ENCODE results near the gene MBLAC1.

DNA sequence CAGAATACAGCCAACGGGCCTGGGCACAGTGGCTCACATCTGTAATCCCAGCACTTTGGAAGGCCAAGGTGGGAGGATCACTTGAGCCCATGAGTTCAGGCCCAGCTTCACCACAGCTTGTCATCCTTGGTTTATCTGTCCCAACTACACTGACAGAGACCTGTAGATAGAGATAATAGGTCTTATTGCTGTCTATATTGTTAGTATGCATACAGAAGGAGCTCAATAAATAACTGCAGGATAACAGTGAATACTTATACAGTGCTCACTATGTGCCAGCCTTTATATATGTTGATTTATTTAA is 6.1 kb upstream of the MBLAC1 start:
- TF ChIP-seq, protein P1, sequence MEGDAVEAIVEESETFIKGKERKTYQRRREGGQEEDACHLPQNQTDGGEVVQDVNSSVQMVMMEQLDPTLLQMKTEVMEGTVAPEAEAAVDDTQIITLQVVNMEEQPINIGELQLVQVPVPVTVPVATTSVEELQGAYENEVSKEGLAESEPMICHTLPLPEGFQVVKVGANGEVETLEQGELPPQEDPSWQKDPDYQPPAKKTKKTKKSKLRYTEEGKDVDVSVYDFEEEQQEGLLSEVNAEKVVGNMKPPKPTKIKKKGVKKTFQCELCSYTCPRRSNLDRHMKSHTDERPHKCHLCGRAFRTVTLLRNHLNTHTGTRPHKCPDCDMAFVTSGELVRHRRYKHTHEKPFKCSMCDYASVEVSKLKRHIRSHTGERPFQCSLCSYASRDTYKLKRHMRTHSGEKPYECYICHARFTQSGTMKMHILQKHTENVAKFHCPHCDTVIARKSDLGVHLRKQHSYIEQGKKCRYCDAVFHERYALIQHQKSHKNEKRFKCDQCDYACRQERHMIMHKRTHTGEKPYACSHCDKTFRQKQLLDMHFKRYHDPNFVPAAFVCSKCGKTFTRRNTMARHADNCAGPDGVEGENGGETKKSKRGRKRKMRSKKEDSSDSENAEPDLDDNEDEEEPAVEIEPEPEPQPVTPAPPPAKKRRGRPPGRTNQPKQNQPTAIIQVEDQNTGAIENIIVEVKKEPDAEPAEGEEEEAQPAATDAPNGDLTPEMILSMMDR (conservative IDR thresholded peaks at IDR 0.05) = no peak
- TF ChIP-seq EZH2 (IDR thresholded peaks at IDR 0.05; ENCODE audit: low read depth) = no peak
